SIG-M5 (cell line): ENCODE results near the gene KCND1.
A peak's percentile ranks its signal among the peaks of the same experiment; 100 is the strongest.
"Not testable (repeated sequence)": the region's sequence is repeated elsewhere in the genome, so short reads cannot be mapped to it uniquely, and the experiment has no call there.

Experiments
- DNase-seq: peaks from one replicate; lab custom pipeline; 2025; lab: John Stamatoyannopoulos, UW

The KCND1 gene

DNA sequence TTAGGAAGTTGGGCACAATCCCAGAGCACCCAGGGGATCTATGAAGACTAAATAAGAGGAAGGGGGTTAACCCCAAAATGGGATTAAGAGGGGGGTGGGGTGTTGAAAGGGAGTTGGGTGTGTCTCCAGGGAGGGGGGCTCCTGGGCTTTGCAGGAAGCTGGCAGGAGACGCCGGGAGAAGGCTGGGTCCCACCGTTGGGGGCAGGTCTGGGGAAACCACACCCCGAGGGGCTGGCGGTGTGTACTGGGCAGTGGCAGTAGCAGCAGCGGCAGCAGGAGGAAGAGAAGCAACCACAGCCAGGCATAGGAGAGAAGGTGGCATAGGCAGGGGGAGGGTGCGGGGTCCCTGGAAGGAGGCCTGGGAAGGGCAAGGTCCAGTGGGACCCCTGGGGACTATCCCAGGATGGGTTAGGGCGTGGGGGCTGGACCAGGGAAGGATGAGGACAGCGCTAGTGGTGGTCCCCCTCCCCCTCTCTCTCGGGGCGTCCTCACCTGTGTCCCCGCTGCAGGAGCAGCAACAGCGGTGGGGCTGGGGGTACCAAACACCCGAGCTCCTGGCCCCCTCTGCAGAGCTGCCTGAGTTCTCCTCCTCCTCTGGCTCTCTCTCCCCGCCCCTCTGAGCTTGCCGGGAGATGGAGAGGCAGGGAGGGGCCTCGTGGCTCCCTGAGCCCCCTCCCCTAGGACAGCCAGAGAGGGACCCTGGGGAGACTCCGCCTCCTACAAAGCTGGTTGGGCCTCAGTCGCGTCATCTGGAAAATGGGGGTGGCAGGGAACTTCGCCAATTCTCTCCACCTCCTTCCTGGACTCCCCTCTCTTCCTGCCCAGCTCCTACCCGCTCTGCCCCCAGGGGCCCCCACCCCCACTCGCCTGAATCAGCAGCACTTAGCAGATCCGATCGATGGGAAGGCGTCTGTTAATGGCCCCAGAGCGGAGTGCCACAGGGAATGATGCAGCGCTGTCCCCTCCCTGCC, at the start of gene KCND1:
TSS of gene KCND1 (minus strand) at position 596 of the 971 bp plus-strand sequence. CDS start 1,573 bp downstream, outside the sequence.
- DNase-seq, result no peak

DNA sequence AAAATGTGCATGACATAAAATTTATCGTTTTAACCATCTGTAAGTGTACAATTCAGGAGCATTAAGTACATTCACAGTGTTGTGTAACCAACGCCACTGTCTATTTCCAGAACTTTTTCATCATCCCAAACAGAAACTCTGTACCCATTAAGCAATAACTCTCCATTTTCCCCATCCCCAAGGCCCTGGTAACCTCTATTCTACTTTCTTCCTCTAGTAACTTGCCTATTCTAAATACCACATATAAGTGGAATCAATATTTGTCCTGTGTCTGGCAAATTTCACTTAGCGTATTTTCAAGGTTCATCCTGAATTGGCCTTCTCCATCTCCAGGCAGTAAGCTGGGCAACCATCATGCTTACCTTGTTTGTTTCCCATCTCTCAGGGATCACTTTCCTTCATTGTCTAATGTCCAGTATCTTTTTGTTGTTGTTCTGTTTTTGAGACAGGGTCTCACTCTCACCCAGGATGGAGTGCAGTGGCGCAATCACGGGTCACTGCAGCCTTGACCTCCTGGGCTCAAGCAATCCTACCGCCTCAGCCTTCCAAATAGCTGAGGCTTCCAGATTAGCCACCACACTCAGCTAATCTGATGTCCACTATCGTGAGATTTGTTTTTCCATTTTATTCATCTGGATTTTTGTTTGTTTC, 48.1 kb upstream of the KCND1 start:
- DNase-seq, result no peak

DNA sequence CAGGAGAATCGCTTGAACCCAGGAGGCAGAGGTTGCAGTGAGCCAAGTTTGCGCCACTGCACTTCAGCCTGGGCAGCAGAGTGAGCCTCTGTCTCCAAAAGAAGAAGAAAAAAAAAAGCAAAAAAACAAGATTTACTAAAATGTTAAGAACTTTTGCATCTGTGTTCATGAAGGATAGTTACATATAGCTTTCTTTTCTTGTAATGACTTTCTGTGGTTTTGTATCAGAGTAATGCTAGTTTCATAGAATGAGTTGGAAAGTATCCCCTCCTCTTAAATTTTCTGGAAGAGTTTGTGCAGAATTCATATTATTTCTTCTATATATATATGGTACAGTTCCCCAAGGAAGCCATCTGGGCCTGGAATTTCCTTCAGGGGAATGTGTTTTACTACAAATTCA, 47.4 kb upstream of the KCND1 start:
- DNase-seq, result no peak

DNA sequence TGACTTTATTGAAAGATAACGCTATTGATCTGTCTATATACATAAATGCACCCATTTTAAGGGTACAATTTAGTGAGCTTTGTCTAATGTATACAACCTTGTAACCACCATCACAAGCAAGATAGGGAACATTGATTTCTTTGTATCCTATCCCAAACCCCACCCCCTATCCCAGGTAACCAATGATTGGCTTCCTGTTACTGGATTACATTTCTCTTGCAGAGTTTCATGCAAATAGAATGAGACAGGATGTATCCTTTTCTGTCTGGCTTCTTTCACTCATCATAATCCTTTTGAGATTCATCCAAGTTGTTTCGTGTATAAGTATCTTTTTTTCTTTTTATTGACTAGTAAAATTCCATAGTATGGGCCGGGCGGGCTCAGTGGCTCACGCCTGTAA, 32.1 kb upstream of the KCND1 start:
- DNase-seq, result no peak

DNA sequence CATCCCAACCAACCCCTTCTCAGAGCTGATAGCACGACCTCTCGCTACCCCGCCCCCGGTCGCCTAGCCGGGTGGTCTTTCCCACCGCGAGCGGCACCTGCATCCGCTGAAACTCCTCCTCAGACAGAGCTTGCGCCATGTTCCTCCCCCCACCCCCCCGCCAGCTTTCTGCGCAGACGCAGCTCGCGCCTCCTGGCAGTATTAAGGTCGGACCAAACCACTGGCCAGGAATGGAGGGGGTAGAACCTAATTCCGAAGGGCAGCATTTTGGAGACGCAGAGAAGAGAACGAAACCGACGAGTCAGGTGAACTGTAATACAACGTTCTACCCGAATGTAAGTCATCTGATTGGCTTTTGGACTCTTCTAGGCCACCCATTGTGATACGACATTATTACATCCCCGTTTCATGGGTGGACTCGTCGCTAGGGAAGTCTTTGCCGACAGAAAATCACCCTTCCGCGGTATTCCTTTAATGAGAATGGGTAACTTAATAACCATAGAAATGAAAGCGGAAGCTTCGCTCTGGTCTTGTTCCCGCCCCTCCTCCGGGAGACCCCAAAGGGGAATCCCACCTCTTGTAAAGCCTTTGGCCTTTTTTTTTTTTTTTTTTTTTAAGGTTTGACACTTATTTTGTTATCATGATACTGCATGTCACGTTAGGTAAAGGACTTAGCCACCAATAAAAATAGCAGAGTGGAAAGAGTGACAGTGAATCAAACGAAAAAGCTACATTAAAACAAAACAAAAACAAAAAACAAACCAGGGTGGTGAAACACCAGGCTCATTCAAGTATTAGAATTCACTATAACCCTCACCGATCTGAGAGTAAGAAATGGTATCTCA, 30.7 kb upstream of the KCND1 start, which contains the start of gene GRIPAP1:
TSS of gene GRIPAP1 (minus strand) at position 174 of the 845 bp plus-strand sequence. CDS start at position 139, 35 bp downstream.
- peak; percentile 51 for DNase-seq

DNA sequence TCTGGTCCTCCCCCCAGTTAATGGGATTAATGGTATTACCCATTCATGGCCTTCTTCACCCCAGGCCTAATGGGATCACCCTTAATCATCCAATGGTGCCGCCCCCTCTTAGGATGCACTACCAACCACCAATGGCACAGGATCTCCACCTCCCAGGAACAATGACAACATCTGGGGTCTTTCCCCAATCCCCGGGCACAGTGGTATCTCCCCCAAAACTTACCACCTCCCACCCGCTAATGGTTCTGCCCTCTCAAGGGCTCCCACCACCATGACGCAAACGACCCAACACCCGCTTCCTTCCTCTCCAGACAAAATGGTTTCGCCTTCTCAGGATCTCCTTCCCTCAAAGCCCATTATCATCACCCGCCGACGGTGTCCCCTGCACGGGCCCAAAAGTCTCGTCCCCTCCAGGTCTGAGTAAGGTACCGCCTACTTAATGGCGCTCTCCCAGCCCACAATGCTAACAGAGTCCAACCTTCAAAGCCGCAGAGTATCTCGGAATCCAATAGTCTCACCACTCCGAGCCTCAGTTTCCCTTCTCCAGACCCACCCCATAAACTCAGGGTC, 30.0 kb upstream of the KCND1 start:
- DNase-seq, result peak; percentile 11

DNA sequence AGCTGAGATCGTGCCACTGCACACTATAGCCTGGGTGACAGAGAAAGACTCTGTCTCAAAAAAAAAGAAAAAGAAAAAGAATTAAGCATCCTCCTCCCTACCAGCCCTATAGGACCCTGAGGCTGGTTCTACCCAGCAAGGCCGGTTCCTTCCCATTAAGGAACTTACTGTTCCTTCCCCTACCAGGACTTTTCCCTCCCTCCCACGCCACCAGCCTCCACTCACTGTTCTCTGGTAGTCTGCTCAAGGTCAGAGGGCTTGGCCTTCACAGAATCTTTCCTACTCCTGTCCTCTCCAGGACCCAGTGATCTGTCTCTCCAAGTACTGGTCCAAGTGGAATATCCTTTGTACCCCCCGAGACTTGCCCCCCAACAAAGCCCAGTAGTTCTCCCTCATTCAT, 29.0 kb upstream of the KCND1 start:
- no peak for DNase-seq

DNA sequence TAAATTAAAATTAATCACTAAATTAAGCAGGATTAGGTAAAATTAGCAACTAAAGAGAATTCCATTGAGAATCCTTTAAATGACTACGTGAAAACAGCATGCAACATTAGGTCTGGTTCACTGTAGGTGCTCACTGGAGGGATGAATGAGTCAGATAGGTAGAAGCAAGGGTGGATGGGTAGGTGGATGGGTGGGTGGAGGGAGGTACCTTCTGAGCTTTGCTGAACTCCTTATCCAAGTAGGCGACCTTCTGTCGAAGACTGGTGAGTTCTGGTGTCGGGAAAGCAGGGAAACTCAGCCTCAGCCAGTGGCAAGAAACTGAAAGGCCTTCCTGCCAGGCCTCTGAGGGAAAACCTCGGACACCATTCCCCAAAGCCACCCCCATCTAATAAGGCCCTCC, 27.4 kb upstream of the KCND1 start:
- no peak for DNase-seq

DNA sequence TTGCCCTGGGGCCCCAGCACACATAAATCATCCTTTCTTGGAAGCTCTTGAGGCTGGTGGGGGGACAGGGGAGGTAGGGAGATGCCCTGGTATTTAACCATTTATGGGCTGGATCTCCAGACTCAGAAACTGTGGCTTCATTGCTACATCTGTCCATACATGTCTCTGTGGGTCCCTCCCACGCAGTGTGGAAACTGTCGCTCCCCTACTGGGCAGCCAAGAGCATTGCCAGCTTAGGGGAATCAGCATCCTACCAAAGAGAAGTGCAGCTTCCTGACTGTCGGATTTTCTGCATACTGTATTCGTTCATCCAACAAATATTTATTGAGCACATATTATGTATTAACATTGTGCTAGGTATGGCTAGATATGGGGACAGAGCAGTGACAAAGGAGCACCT, 26.7 kb upstream of the KCND1 start:
- DNase-seq, result no peak

DNA sequence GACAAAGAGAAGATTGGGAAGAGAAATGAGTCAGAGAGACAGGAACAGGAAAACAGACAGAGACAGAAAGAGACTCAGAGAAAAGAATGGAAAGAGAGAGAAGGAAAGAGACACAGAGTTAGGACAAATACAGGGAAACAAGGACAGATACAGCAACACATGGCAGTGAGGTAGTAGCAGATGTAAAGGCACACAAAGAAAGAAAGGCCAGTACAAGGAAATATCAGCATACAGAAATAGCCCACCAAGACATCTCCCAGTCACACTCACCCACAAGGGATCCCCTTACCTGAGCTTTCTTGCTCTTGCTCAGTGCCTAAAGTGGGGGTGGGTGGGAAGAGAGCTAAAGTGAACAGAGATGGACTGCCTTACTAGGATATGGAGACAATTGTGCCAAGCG, 26.2 kb upstream of the KCND1 start:
- DNase-seq, result no peak

DNA sequence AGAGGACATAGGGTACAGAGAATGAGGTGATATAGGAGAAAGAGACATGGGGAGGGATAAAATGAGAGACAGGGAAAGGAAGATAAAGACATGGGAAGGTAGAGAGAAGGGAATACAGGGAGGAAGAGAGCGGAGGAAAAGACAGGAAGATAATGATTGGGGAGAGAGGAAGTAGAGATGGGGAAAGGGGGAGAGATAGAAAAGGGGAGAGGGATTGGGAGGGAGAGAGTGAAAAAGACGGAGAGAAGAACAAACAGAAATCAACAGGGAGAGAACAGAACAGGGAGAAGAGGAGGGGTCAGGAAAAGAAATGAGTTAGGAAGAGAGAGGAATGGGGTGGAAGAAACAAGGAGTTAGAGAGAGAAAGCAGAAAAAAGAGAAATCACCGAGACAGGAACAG, 25.8 kb upstream of the KCND1 start:
- DNase-seq, result no peak

DNA sequence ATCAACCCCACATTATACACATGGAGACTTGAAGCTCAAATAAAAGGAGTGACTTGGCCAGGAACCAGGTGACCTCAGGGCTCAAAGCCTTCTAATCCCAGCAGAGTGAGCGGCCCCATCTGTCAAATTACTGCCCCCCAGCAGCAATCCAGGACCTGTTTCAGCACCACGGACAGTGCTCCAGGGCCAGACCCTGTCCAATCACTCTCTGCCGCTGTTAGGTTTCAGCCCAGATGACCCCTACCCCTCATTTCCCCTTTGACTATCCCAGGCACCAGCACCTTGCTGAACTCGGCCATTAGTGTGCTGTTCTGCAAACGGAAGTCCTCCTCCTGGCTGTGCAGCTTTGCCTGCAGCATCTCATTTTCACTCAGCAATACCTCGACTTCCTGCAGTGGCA, 25.3 kb upstream of the KCND1 start:
- DNase-seq, result no peak

DNA sequence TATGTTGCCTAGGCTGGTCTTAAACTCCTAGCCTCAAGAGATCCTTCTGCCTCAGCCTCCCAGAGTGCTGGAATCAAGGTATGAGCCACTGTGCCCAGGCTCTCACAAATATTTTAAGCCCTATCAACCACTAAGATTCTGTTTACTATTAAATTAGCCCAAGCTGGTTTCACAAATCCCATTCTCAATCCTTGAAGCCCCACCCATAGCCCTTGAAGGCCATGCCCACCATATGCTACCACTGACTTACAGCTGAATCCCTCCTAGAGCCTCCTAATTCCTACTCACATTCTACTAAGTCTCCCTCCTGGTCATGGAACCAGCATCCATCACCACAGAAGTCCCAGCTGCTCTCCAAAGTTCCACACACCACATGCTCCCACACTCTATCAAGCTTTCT, 20.7 kb upstream of the KCND1 start:
- no peak for DNase-seq

DNA sequence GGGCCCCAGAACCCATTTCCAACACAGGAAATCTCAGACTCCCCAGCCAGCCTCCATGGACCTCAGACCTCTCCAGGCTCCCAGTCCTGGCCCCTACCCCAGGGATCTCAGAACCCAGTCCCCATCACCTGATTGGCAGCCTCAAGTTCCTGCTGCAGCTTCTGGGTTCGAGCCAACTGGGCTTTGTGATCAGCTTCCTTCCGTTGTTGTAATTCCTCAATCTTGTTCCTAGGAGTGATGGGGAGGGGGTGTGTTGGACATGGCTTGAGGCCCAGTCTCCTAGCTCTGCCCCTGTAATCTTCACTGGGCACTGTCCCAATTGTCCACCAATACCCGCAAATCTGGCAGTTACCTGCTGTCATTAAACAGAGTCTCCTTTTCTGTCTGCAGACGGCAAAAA, 17.8 kb upstream of the KCND1 start:
- no peak for DNase-seq

DNA sequence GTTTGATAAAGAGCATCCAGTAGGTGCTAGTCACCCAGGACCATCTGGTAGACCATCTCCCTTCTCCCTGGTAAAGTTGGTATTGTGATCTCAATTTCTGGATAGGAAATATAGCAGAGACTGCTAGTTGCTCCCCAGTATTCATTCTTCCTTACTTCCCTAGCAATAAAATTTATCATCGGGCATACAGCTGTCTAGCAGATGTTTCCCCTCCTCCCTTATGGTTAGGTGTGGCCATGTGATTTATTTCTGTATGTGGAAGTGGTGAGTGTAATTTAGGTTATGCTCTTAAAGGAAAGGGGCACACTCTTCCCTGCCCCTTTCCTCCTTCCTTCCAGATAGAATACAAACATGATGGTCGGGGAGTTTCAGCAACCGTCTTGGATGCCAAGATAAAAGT, 12.3 kb upstream of the KCND1 start:
- DNase-seq, result no peak

DNA sequence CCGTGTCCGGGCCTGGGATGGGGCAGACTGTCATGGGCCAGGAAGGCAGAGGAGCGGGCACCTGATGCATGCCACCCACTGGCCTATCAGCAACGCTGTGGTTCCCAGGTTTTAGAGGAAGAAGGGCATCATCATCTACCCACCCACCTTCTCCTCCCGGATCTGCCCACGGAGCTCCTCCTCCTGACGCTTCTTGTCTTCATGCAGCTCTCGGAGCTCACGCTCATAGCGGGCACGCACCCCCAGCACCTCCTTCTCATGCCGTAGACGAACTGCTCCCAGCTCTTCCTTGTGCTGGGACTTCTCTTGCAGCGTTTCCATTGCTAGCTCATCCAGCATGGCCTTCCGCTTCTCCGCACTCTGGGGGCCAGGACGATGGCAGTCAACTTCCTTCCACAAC, 11.4 kb upstream of the KCND1 start:
- no peak for DNase-seq

DNA sequence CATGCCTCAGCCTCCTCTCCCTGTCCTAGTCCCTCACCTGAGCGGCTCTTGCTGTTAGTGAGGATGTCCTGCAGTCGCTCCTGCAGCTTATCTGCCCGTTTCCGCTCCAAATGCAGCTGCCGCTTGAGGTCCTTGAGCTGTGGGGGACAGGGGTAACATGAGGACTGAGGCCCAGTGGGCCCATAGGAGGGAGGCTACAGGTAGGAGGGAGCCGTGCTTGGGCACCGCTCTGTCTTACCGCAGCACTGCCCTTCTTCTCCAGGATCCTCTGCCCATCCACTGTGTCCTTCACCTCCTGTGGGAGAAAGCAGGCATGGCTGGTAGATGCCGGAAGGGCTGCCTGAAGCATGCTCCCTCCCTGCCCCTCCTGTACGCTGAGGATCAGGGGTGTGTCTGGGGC, 9.5 kb upstream of the KCND1 start:
- DNase-seq, result no peak

DNA sequence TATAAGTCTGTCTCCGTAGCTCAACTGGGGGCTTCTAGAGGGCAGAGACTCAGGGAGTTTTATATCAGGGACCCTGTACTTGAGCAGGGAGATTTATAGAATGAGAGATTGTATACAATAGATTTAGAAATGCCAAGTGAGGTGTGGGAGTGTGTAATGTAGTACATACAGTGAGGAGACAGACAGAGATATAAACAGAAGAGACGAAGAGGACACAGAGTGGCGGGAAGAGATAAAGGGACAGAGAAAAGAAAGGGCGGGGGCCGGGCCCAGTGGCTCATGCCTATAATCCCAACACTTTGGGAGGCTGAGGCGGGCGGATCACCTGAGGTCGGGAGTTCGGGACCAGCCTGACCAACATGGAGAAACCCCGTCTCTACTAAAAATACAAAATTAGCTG, 8.7 kb upstream of the KCND1 start:
- not testable (repeated sequence) for DNase-seq

DNA sequence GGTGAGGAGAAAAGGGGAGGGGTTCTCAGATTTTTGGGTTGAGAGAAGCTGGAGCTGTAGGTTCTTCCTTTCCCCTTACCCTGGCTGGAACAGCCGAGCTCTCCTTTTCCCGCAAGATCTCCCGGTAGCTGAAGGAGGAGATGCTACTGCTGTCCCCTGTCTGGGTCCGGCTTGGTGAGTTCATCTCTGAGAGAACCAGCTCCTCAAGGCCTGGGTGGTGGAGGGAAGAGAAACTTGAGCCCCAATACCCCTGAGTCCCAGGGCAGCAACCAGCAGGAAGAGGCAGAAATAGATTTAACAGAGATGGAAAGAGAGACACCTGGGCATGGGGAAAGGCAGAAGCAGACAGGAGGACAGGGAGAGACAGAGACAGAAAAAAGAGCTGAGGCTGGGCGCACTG, 6.6 kb upstream of the KCND1 start:
- no peak for DNase-seq

DNA sequence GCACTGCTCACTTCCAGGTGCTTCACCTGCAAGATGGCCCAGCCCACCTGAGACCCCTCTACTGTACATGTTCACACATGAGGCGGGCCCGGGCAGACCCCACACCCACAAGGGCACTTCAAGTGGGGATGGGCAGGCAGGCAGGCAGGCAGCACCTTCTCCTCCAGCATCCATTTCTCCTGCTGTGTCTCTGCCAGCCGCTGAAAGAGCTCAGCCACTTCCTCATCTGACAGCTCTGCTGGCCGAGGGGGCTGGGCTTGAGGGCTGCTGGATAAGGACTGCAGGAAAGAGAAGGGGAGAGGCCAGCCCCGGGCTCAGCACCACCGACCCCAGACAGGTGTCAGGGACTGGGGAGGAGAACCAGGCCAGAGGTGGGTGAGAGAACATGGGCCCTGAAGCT, 4.4 kb upstream of the KCND1 start:
- DNase-seq, result no peak

DNA sequence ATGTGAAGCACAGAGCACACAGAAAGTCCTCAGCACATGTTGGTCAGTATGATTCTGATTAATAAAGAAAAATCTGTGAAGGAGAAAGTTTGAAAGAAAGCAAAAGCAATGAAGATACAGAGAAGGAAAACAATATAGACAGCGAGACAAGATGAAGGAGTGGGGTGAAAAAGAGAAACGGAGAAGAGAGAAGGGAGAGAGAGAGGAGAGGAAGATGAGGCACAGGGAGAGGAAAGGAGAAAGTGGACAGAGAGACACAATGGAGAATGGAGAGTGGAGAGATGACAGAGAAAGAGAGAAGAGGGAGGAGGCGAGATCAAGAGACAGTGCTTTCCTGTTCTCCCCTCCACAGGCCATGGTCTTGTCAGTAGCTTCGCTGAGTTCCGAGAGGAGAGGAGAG, 3.9 kb upstream of the KCND1 start:
- DNase-seq, result no peak

DNA sequence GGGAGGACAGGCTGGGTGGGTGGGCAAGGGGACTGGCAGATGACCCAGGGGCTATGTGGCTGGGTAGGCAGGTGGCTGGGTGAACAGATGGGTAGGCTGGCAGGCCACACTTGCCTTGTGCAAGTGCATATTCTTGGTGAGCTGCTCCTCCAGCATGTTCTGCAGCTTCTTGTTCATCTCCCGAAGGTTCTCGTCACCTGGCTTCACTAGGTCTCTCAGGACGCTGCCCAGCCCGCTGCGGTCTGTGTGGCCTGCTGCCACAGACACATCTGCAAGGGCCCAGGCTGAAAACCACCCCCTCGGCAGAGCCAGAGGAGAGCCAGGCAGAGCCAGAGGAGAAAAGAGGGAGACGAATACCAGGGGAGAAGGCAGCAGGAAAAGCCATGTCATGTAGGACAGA, 3.4 kb upstream of the KCND1 start:
- DNase-seq, result no peak
